Measurements from ENCODE around the gene MYB. TPM values are rescaled to one million over a fixed set of nuclear protein-coding genes. Genes with fewer than 3 reads are reported as not detected.
A peak's percentile ranks its signal among the peaks of the same experiment; 100 is the strongest.
"Not testable (repeated sequence)": the region's sequence is repeated elsewhere in the genome, so short reads cannot be mapped to it uniquely, and the experiment has no call there.

Gene MYB
- total RNA-seq = 0.87 TPM in 1 of 2 replicates, not detected in the other

- no peak for DNase-seq (ENCODE audit: low read depth)
Observed at GRCh38 chr6:135180542-135181332, at the start of gene MYB. Gene MYB (plus strand): TSS chr6:135181308. CDS start chr6:135181514, 206 bp downstream.

- no peak for DNase-seq (ENCODE audit: low read depth)
Observed at GRCh38 chr6:135132776-135133175, 48.3 kb upstream of the MYB start.

- DNase-seq (ENCODE audit: low read depth) = no peak
Observed at GRCh38 chr6:135135835-135136234, 45.3 kb upstream of the MYB start.

GRCh38 chr6:135137826-135138225 is 43.3 kb upstream of the MYB start:
- no peak for DNase-seq (ENCODE audit: low read depth)

GRCh38 chr6:135141182-135141581 is 39.9 kb upstream of the MYB start:
- no peak for DNase-seq (ENCODE audit: low read depth)

- DNase-seq (ENCODE audit: low read depth) = no peak
Observed at GRCh38 chr6:135141728-135142127, 39.4 kb upstream of the MYB start.

- not testable (repeated sequence) for DNase-seq (ENCODE audit: low read depth)
Observed at GRCh38 chr6:135142232-135142631, 38.9 kb upstream of the MYB start.

GRCh38 chr6:135144673-135145062 is 36.4 kb upstream of the MYB start:
- no peak for DNase-seq (ENCODE audit: low read depth)

GRCh38 chr6:135145063-135145800 is 35.9 kb upstream of the MYB start:
- DNase-seq (ENCODE audit: low read depth) = peak; percentile 26

GRCh38 chr6:135146162-135146934 is 34.8 kb upstream of the MYB start:
- DNase-seq (ENCODE audit: low read depth) = peak; percentile 15

GRCh38 chr6:135147637-135148592 is 33.2 kb upstream of the MYB start:
- DNase-seq (ENCODE audit: low read depth) = no peak

- no peak for DNase-seq (ENCODE audit: low read depth)
Observed at GRCh38 chr6:135148889-135149288, 32.2 kb upstream of the MYB start.

- no peak for DNase-seq (ENCODE audit: low read depth)
Observed at GRCh38 chr6:135149376-135149775, 31.7 kb upstream of the MYB start.

- DNase-seq (ENCODE audit: low read depth) = not testable (repeated sequence)
Observed at GRCh38 chr6:135150481-135150880, 30.6 kb upstream of the MYB start.

- not testable (repeated sequence) for DNase-seq (ENCODE audit: low read depth)
Observed at GRCh38 chr6:135154125-135154524, 27.0 kb upstream of the MYB start.

- DNase-seq (ENCODE audit: low read depth) = peak; percentile 13
Observed at GRCh38 chr6:135158397-135158796, 22.7 kb upstream of the MYB start.

- DNase-seq (ENCODE audit: low read depth) = no peak
Observed at GRCh38 chr6:135159531-135159930, 21.6 kb upstream of the MYB start.

GRCh38 chr6:135161411-135162395 is 19.4 kb upstream of the MYB start:
- no peak for DNase-seq (ENCODE audit: low read depth)

- no peak for DNase-seq (ENCODE audit: low read depth)
Observed at GRCh38 chr6:135162678-135163439, 18.2 kb upstream of the MYB start.

All from renal cortical epithelial cell (primary cell).